Measurements from ENCODE around the gene MOB4.

- TF ChIP-seq, protein P1, sequence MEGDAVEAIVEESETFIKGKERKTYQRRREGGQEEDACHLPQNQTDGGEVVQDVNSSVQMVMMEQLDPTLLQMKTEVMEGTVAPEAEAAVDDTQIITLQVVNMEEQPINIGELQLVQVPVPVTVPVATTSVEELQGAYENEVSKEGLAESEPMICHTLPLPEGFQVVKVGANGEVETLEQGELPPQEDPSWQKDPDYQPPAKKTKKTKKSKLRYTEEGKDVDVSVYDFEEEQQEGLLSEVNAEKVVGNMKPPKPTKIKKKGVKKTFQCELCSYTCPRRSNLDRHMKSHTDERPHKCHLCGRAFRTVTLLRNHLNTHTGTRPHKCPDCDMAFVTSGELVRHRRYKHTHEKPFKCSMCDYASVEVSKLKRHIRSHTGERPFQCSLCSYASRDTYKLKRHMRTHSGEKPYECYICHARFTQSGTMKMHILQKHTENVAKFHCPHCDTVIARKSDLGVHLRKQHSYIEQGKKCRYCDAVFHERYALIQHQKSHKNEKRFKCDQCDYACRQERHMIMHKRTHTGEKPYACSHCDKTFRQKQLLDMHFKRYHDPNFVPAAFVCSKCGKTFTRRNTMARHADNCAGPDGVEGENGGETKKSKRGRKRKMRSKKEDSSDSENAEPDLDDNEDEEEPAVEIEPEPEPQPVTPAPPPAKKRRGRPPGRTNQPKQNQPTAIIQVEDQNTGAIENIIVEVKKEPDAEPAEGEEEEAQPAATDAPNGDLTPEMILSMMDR (conservative IDR thresholded peaks at IDR 0.05; ENCODE audit: low read depth in 2 of 2), result no peak
- TF ChIP-seq ETS1 (IDR thresholded peaks at IDR 0.05), result no peak
- TF ChIP-seq EZH2phosphoT487 (IDR thresholded peaks at IDR 0.05; ENCODE audit: unreplicated experiment), result no peak
- TF ChIP-seq POLR2AphosphoS5 (IDR thresholded peaks at IDR 0.05; ENCODE audit: low read depth), result no peak
- TF ChIP-seq ZNF114 (CRISPR knock-in tag; IDR thresholded peaks at IDR 0.05), result no peak
- TF ChIP-seq, protein P2, sequence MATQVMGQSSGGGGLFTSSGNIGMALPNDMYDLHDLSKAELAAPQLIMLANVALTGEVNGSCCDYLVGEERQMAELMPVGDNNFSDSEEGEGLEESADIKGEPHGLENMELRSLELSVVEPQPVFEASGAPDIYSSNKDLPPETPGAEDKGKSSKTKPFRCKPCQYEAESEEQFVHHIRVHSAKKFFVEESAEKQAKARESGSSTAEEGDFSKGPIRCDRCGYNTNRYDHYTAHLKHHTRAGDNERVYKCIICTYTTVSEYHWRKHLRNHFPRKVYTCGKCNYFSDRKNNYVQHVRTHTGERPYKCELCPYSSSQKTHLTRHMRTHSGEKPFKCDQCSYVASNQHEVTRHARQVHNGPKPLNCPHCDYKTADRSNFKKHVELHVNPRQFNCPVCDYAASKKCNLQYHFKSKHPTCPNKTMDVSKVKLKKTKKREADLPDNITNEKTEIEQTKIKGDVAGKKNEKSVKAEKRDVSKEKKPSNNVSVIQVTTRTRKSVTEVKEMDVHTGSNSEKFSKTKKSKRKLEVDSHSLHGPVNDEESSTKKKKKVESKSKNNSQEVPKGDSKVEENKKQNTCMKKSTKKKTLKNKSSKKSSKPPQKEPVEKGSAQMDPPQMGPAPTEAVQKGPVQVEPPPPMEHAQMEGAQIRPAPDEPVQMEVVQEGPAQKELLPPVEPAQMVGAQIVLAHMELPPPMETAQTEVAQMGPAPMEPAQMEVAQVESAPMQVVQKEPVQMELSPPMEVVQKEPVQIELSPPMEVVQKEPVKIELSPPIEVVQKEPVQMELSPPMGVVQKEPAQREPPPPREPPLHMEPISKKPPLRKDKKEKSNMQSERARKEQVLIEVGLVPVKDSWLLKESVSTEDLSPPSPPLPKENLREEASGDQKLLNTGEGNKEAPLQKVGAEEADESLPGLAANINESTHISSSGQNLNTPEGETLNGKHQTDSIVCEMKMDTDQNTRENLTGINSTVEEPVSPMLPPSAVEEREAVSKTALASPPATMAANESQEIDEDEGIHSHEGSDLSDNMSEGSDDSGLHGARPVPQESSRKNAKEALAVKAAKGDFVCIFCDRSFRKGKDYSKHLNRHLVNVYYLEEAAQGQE (IDR thresholded peaks at IDR 0.05; ENCODE audit: unreplicated experiment), result no peak
These were observed 44.3 kb downstream of the MOB4 start for GRCh38 chr2:197560146-197560665.

All from GM23338 (cell line).